Epidermal melanocyte (primary cell): Measurements from ENCODE around the gene EMC10.
"Not testable (repeated sequence)": the region's sequence is repeated elsewhere in the genome, so short reads cannot be mapped to it uniquely, and the experiment has no call there.

Experiments used
- DNase-seq: peaks from one replicate; pipeline ENCODE4 v3.0.0; 2011; ENCODE audit warnings: low spot score; ENCODE audit not compliant: insufficient read length

Gene EMC10

DNA sequence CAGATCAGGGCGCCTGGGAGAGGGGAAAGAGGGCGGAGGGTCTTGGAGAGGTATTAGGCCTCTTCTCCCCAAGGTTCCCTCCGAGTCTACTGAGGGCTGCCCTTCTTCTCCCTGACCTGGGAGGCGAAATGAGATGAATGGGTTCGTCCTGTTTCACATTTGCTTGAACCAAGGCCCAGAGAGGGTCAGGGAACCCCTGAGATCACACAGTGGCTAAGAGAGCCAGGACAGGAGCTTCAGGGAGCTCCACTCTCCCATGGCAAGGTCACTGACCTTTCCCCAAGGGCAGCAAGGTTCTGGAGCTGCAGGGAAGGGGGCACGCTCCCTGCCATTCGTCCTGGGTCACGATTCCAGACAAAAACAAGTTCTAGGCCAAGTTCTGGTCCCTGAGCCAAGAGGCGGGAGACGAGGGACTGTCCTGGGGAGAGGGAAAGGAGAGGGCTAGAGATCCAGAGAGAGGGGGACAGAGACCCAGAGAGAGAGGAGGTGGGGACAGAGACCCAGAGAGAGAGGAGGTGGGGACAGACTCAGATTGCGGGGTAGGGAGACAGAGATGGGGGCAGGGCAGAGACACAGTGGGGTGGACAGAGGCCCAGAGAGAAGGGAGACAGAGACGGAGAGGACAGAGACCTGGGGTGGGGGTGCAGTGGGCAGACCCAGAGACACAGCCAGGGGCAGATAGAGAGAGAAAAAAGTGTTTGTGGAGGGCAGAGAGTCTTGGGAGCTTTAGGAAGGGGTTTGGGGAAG lies 36.9 kb downstream of the EMC10 start:
- DNase-seq, result no peak

- DNase-seq, result no peak
Observed at GRCh38 chr19:50513746-50514345, 37.5 kb downstream of the EMC10 start, which contains the start of gene ASPDH. Gene ASPDH, minus strand, starts transcription at chr19:50513913. Its CDS starts 90 bp downstream, at chr19:50513823.

GRCh38 chr19:50514346-50515167 lies 38.2 kb downstream of the EMC10 start:
- DNase-seq, result no peak

DNA sequence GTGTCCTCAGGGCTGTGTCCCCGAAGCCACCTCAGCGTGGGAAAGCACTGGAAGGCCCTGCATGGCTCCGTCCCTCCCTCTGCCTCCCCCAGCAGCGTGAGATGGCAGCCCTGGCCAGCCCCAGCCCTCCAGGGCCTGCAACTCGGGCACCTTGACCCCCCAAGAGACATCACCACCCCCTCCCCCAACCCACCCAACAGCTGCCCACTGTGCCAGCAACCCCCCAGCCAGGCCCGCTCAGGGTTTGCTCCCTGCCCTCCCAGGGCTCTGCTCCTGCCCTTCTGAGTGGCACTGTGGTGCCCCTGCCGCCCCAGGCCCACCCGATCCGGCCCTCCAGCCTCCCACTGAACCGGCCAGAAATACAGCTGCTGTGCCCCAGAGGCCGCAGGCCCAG lies 38.9 kb downstream of the EMC10 start:
- DNase-seq, result no peak

- DNase-seq, result no peak
Observed at GRCh38 chr19:50516456-50516855, 40.1 kb downstream of the EMC10 start.

- no peak for DNase-seq
Observed at GRCh38 chr19:50516964-50517703, 40.8 kb downstream of the EMC10 start.

DNA sequence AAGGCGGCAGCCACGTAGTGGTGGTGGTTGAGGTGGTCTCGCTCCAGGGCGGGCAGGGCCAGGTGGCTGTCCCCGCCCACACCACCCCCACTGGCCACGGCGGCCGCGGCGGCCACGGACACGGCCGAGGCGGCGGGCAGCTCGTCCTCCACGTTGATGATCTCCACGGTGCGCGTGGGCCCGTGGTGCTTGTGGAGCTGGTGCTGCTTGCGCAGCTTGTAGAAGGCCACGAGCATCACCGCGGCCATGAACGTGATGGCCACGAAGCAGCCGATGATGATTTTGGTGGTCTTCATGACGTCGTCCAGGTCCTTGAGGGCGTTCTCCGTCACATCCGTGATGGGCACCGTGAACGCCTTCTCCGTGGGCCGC lies 41.4 kb downstream of the EMC10 start:
- no peak for DNase-seq

GRCh38 chr19:50518091-50519005 lies 42.0 kb downstream of the EMC10 start:
- DNase-seq, result no peak

GRCh38 chr19:50519006-50519575 lies 42.8 kb downstream of the EMC10 start:
- DNase-seq, result no peak

GRCh38 chr19:50520822-50521465 lies 44.6 kb downstream of the EMC10 start:
- no peak for DNase-seq

- no peak for DNase-seq
Observed at GRCh38 chr19:50522881-50523280, 46.6 kb downstream of the EMC10 start.

- DNase-seq, result not testable (repeated sequence)
Observed at GRCh38 chr19:50528052-50528451, 51.7 kb downstream of the EMC10 start.

GRCh38 chr19:50531171-50531612 lies 54.9 kb downstream of the EMC10 start:
- DNase-seq, result no peak

DNA sequence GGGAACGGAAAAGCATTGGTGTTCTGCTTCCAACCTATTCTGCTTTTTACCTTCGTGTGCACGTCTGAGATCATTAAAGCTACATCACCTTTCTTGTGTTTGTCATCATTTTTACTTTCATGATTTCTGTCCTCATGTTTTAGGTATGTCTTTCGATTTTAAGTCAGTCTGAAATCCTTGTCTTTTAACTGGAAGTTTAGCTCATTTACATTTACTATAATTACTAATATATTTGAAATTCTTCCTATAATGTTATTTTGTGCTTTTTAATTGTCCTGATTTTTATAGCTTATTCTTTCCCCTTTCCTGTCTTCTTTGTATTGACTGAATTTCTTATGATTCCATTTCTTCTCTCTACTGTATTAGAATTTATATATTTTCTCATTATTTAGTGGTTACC lies 56.6 kb downstream of the EMC10 start:
- no peak for DNase-seq

DNA sequence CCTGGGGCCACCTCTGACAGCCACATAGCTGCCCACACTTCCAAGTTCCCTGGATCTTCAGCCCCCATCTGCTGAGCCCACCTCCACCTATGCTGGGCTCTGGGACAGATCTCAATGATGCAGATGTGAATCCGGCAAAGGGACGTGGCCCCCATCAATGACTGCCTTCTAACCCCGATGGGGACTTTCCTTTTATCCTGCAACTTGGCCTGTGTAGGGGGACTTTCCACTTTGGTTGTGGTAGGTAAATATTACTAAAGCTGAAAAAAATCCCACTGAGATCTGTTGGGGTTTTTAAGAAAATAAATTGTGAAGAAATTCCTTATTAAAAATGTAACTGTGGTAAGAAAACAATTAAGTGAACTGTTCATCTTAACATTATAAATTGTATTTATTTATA lies 58.2 kb downstream of the EMC10 start:
- no peak for DNase-seq

GRCh38 chr19:50535672-50536187 lies 59.4 kb downstream of the EMC10 start:
- DNase-seq, result no peak

DNA sequence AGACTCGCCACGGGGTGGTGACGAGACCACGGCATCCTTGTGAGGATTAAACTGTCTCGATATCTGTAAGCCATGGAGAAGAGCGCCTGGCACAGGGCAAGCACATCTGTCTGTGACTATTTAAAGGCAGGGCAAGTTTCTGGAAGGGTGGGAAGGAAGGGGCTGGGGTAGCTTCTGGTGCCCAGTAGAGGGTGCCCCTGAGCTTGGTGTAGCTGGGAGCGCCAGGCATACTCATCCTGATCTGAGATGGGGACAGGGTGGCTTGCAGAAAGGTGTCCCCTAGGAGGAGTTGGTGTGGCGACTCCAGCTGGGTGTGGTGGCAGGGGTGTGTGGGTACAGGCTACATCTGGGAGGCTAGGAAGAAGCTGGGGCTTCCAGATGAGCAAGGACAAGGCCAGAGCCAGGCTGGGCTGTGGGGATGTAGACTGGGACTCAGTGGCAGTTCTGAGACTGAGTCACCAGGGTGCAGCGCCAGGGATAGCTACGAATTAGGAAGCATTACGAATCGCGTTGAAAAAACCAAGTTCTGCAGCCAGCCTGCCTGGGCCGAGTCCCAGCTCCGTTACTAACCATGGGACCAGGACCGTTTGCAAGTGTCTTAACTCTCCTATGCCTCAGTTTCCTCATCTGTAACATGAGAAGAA lies 60.5 kb downstream of the EMC10 start:
- no peak for DNase-seq

DNA sequence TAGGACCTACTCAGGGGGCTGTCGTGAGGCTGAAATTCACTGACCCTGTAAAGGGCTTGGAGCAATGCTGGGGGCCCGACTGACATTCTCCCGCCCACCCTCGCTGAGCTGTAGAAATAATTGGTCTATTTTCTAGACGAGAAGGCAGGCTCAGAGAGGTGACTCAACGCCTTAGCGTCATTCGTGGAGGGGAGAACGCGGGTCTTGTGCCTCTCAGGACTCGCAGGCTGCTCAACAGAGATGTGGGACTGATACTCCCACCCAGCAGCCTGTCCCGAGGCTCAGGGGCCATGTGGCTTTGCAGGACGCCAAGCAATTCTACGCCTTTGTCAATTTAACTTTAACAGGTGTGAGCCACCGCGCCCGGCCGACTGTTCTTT lies 61.0 kb downstream of the EMC10 start:
- no peak for DNase-seq

DNA sequence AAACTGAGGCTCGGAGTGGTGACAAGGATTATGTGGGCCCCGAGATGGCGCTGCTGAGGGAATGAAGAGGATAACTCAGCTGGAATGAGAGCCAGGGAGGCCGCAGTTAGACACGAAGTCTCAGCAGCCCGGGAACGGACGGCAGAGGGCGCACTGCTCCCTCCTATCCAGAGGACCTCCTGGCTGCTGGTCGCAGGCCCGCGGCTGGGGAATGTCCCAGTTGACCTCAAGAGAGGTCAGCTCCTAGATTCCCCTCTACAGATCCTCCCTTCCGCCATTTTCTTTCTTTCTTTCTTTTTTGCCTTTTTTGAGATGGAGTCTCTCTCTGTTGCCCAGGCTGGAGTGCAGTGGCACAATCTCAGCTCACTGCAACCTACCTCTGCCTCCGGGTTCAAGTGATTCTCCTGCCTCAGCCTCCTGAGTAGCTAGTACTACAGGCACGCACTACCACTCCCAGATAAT lies 61.5 kb downstream of the EMC10 start:
- peak; percentile 59 for DNase-seq
